Naive thymus-derived CD4-positive, alpha-beta T cell (primary cell): ENCODE results near the gene ANXA2. TPM values are rescaled to one million over a fixed set of nuclear protein-coding genes. Genes with fewer than 3 reads are reported as not detected.

Experiments
- ATAC-seq: fragments of 150-1000 bp; cut with Tn5 transposase; 2 replicates; pipeline ENCODE4 v1.10.0; 2021; ENCODE audit warnings: mild to moderate bottlenecking, moderate library complexity
- CTCF ChIA-PET: fragments of 350-600 bp; sonication (Branson Sonifier 250); formaldehyde crosslinking; loops from one replicate; lab custom pipeline; 2021; ENCODE audit warnings: antibody characterized with exemption; lab: Charles Lee
- POLR2A ChIA-PET: fragments of 350-600 bp; sonication (Branson Sonifier 250); formaldehyde crosslinking; loops from one replicate; lab custom pipeline; 2021; ENCODE audit warnings: antibody characterized with exemption, inconsistent platforms; lab: Charles Lee
- DNase-seq, 9 donors: peaks; one replicate each; pipeline versions ENCODE4 v3.0.0 to v3.0.0-alpha.2; 2020 to 2022; ENCODE audit warnings: mixed read lengths in 1 of 9
- H3K27ac ChIP-seq: one replicate; pipeline ENCODE4 v1.7.0; 2013; ENCODE audit warnings: mild to moderate bottlenecking, low read depth, low read length, moderate library complexity
- H3K27me3 ChIP-seq, 2 donors: one replicate each; pipeline ENCODE4 v1.7.0; 2013; ENCODE audit warnings: low read length in 2 of 2, mild to moderate bottlenecking in 2 of 2, moderate library complexity in 2 of 2; ENCODE audit not compliant: control insufficient read depth in 2 of 2, insufficient read depth in 2 of 2
- H3K36me3 ChIP-seq, 3 experiments: 1 replicate in 2 of 3; 2 replicates in 1 of 3; pipeline ENCODE4 v1.7.0; 2013; ENCODE audit warnings: low read length in 3 of 3, mild to moderate bottlenecking in 3 of 3, moderate library complexity in 1 of 3; ENCODE audit not compliant: insufficient read depth in 3 of 3, control insufficient read depth in 2 of 3
- H3K4me1 ChIP-seq, 2 donors: one replicate each; pipeline ENCODE4 v1.7.0; 2013; ENCODE audit warnings: low read length in 2 of 2, mild to moderate bottlenecking in 2 of 2, moderate library complexity in 1 of 2; ENCODE audit not compliant: control insufficient read depth in 2 of 2, insufficient read depth in 2 of 2
- H3K4me3 ChIP-seq: 2 replicates; pipeline ENCODE4 v1.7.0; 2013; ENCODE audit warnings: mild to moderate bottlenecking, low read length
- H3K9me3 ChIP-seq, 3 experiments: 1 replicate in 2 of 3; 2 replicates in 1 of 3; pipeline ENCODE4 v1.7.0; 2013; ENCODE audit warnings: low read length in 3 of 3; ENCODE audit not compliant: control insufficient read depth in 2 of 3
- H3K27ac Mint-ChIP-seq, 9 donors: one replicate each; pipeline ENCODE4 v1.8.0; 2020 to 2022; ENCODE audit warnings: mixed read lengths in 9 of 9, mild to moderate bottlenecking in 8 of 9, moderate library complexity in 5 of 9, inconsistent platforms in 2 of 9
- H3K27me3 Mint-ChIP-seq, 5 donors: one replicate each; pipeline ENCODE4 v1.8.0; 2021 to 2022; ENCODE audit warnings: mixed read lengths in 5 of 5, mild to moderate bottlenecking in 1 of 5
- H3K36me3 Mint-ChIP-seq, 5 donors: one replicate each; pipeline ENCODE4 v1.8.0; 2020 to 2022; ENCODE audit warnings: mixed read lengths in 5 of 5, mild to moderate bottlenecking in 3 of 5, inconsistent platforms in 1 of 5
- H3K4me1 Mint-ChIP-seq, 7 donors: one replicate each; pipeline ENCODE4 v1.8.0; 2020 to 2022; ENCODE audit warnings: mixed read lengths in 7 of 7, mild to moderate bottlenecking in 3 of 7, inconsistent platforms in 1 of 7
- H3K4me3 Mint-ChIP-seq, 10 donors: one replicate each; pipeline ENCODE4 v1.8.0; 2020 to 2022; ENCODE audit warnings: mild to moderate bottlenecking in 10 of 10, mixed read lengths in 10 of 10, moderate library complexity in 6 of 10, inconsistent platforms in 2 of 10
- H3K9me3 Mint-ChIP-seq, 11 donors: one replicate each; pipeline ENCODE4 v1.8.0; 2020 to 2022; ENCODE audit warnings: mixed read lengths in 11 of 11, mild to moderate bottlenecking in 4 of 11, inconsistent platforms in 1 of 11, moderate library complexity in 1 of 11
- intact Hi-C, 2 donors: fragments of 100-400 bp; cut with micrococcal nuclease; formaldehyde crosslinking; loops; one replicate each; pipeline ENCODE4 v1.15.1; 2023
- polyA plus RNA-seq, 2 donors: library from polyadenylated mRNA; unstranded; fragments of 300-500 nt; fragmentation: Illumina TruSeq; gene quantifications; one replicate each; pipeline ENCODE4 v1.2.3, GENCODE V29; 2021
- total RNA-seq, 6 experiments: library from RNA in 5 of 6; stranded (reverse) in 5 of 6; gene quantifications; 1 replicate in 5 of 6; 2 replicates in 1 of 6; pipeline ENCODE4 v1.2.3 and lab custom pipeline; 2021 to 2026

The ANXA2 gene
- total and polyA plus RNA-seq, 7 experiments from 2014 or later: 25.5 to 377 (median 36.6) TPM

GRCh38 chr15:60399246-60399915 lies 1.6 kb upstream of the ANXA2 start:
- H3K36me3 Mint-ChIP-seq: peaks cover 0 to 19% (median 0%) of the 10 kb centered on the region in 5 donors
- peaks cover 0 to 7% (median 0%) of the 10 kb centered on the region in 11 donors for H3K9me3 Mint-ChIP-seq
- H3K4me3 Mint-ChIP-seq: peak overlapping the region; percentile 78 to 92 (median 85)
- ChIA-PET CTCF (interaction anchor here (1.2 kb wide), 1 partner anchor 10 kb away, joined by 4 read pairs; no protein-coding TSS in a partner anchor), POLR2A (interaction anchor here (0.6 to 2.3 kb wide), 7 partner anchors 10 to 80 kb away, joined by 3 to 17 read pairs (median 5); no protein-coding TSS in a partner anchor)
- H3K4me1 ChIP-seq: peaks cover 6 to 22% of the 10 kb centered on the region in 2 donors
- DNase-seq (peak in 3 of 9 donors; percentile 4 to 23 (median 10)), ATAC-seq (no peak)
- no peaks in the 10 kb centered on the region for H3K9me3 ChIP-seq
- peak overlapping the region; percentile 15 for H3K27ac ChIP-seq
- peak overlapping the region; percentile 87 to 98 (median 95) for H3K27ac Mint-ChIP-seq
- intact Hi-C loops: loop anchor here (1.0 to 5.0 kb wide), 7 partner anchors 9 to 1412 kb away; partner anchors contain the start of gene RNF111 (in 1 of the 2)
- peaks cover 10 to 53% (median 29%) of the 10 kb centered on the region in 7 donors for H3K4me1 Mint-ChIP-seq
- peaks cover 0 to 16% (median 0%) of the 10 kb centered on the region in 5 donors for H3K27me3 Mint-ChIP-seq
- no peaks in the 10 kb centered on the region for H3K36me3 ChIP-seq
- no peaks in the 10 kb centered on the region for H3K27me3 ChIP-seq
- H3K4me3 ChIP-seq: peak overlapping the region; percentile 72

- intact Hi-C loops: loop anchor here (1.0 to 5.0 kb wide), 6 partner anchors 8 to 1410 kb away; partner anchors contain the start of gene RNF111 (in 1 of the 2)
- Histone ChIP-seq H3K27ac (peak overlapping the region; percentile 61), H3K9me3 (no peaks in the 10 kb centered on the region), H3K4me1 (peaks cover 6 to 37% of the 10 kb centered on the region in 2 donors), H3K27me3 (no peaks in the 10 kb centered on the region), H3K36me3 (no peaks in the 10 kb centered on the region), H3K4me3 (peak overlapping the region; percentile 72)
- Mint-ChIP-seq H3K9me3 (peaks cover 0 to 7% (median 0%) of the 10 kb centered on the region in 11 donors), H3K27ac (peak overlapping the region in 8 of 9 donors; percentile 12 to 98 (median 39)), H3K4me1 (peaks cover 10 to 69% (median 33%) of the 10 kb centered on the region in 7 donors), H3K36me3 (peaks cover 0 to 30% (median 0%) of the 10 kb centered on the region in 5 donors), H3K27me3 (peaks cover 0 to 3% (median 0%) of the 10 kb centered on the region in 5 donors), H3K4me3 (peak overlapping the region; percentile 79 to 98 (median 85))
- CTCF ChIA-PET: interaction anchor here (0.9 kb wide), 1 partner anchor 110 kb away, joined by 3 read pairs; no protein-coding TSS in a partner anchor
- ATAC-seq (peak; percentile 42), DNase-seq (peak; percentile 6 to 61 (median 10))
- POLR2A ChIA-PET: interaction anchor here (1.1 to 1.8 kb wide), 2 partner anchors 81 to 706 kb away, joined by 3 to 5 read pairs; no protein-coding TSS in a partner anchor
These were observed 621 bp downstream of the ANXA2 start for GRCh38 chr15:60396958-60397771.

- Mint-ChIP-seq H3K27ac (peak overlapping the region in 6 of 9 donors; percentile 34 to 98 (median 44)), H3K4me3 (peak overlapping the region; percentile 64 to 98 (median 84)), H3K27me3 (peaks cover 0 to 3% (median 0%) of the 10 kb centered on the region in 5 donors), H3K36me3 (peaks cover 0 to 32% (median 0%) of the 10 kb centered on the region in 5 donors), H3K9me3 (peaks cover 0 to 7% (median 0%) of the 10 kb centered on the region in 11 donors), H3K4me1 (peaks cover 10 to 73% (median 33%) of the 10 kb centered on the region in 7 donors)
- ATAC-seq (no peak), DNase-seq (no peak)
- Histone ChIP-seq H3K36me3 (no peaks in the 10 kb centered on the region), H3K4me1 (peaks cover 6 to 43% of the 10 kb centered on the region in 2 donors), H3K27ac (no peak overlapping the region), H3K9me3 (no peaks in the 10 kb centered on the region), H3K4me3 (peak overlapping the region; percentile 72), H3K27me3 (no peaks in the 10 kb centered on the region)
- intact Hi-C loops: loop anchor here (5.0 kb wide), 5 partner anchors 36 to 1409 kb away; partner anchors contain the start of gene RNF111 (in 1 of the 2)
- POLR2A ChIA-PET: no interaction called here
- CTCF ChIA-PET: interaction anchor here (0.9 kb wide), 1 partner anchor 111 kb away, joined by 3 read pairs; no protein-coding TSS in a partner anchor
These were observed 1.2 kb downstream of the ANXA2 start for GRCh38 chr15:60396560-60396957.

- DNase-seq (no peak), ATAC-seq (no peak)
- no peaks in the 10 kb centered on the region for H3K36me3 ChIP-seq
- peaks cover 0 to 34% (median 0%) of the 10 kb centered on the region in 5 donors for H3K36me3 Mint-ChIP-seq
- intact Hi-C loops: loop anchor here (5.0 kb wide), 5 partner anchors 36 to 1409 kb away; partner anchors contain the start of gene RNF111 (in 1 of the 2)
- peaks cover 0 to 7% (median 0%) of the 10 kb centered on the region in 11 donors for H3K9me3 Mint-ChIP-seq
- peaks cover 6 to 43% of the 10 kb centered on the region in 2 donors for H3K4me1 ChIP-seq
- ChIA-PET CTCF (interaction anchor here (0.9 kb wide), 1 partner anchor 111 kb away, joined by 3 read pairs; no protein-coding TSS in a partner anchor), POLR2A (interaction anchor here (1.0 kb wide), 1 partner anchor 10 kb away, joined by 3 read pairs; no protein-coding TSS in a partner anchor)
- no peaks in the 10 kb centered on the region for H3K27me3 ChIP-seq
- peak overlapping the region in 3 of 9 donors; percentile 3 to 66 (median 57) for H3K27ac Mint-ChIP-seq
- no peaks in the 10 kb centered on the region for H3K9me3 ChIP-seq
- H3K4me3 Mint-ChIP-seq: peak overlapping the region; percentile 46 to 98 (median 84)
- H3K27ac ChIP-seq: no peak overlapping the region
- H3K4me1 Mint-ChIP-seq: peaks cover 10 to 75% (median 32%) of the 10 kb centered on the region in 7 donors
- peaks cover 0 to 3% (median 0%) of the 10 kb centered on the region in 5 donors for H3K27me3 Mint-ChIP-seq
- H3K4me3 ChIP-seq: no peak overlapping the region
These were observed 1.7 kb downstream of the ANXA2 start for GRCh38 chr15:60396100-60396499.

GRCh38 chr15:60395276-60396011 lies 2.3 kb downstream of the ANXA2 start:
- intact Hi-C loops: loop anchor here (5.0 kb wide), 5 partner anchors 37 to 1408 kb away; partner anchors contain the start of gene RNF111 (in 1 of the 2)
- Mint-ChIP-seq H3K36me3 (peaks cover 0 to 35% (median 0%) of the 10 kb centered on the region in 5 donors), H3K27ac (no peak overlapping the region), H3K27me3 (peaks cover 0 to 3% (median 0%) of the 10 kb centered on the region in 5 donors), H3K4me1 (peaks cover 10 to 75% (median 29%) of the 10 kb centered on the region in 7 donors), H3K4me3 (peak overlapping the region in 3 of 10 donors; percentile 4 to 83 (median 65)), H3K9me3 (peaks cover 0 to 7% (median 0%) of the 10 kb centered on the region in 11 donors)
- ChIA-PET POLR2A (interaction anchor here (1.0 to 1.1 kb wide), 2 partner anchors 10 to 84 kb away, joined by 3 read pairs; partner anchors contain the start of gene ICE2), CTCF (no interaction called here)
- Histone ChIP-seq H3K27me3 (no peaks in the 10 kb centered on the region), H3K4me1 (peaks cover 6 to 43% of the 10 kb centered on the region in 2 donors), H3K36me3 (no peaks in the 10 kb centered on the region), H3K4me3 (no peak overlapping the region), H3K27ac (no peak overlapping the region), H3K9me3 (no peaks in the 10 kb centered on the region)
- DNase-seq (no peak), ATAC-seq (no peak)
